Spleen (tissue), 13 donors: ENCODE results near the gene C4orf50. TPM values are rescaled to one million over a fixed set of nuclear protein-coding genes. Genes with fewer than 3 reads are reported as not detected.

Source experiments
- DNase-seq: peaks from one replicate; pipeline ENCODE4 v3.0.0-alpha.2; 2020
- H3K27ac ChIP-seq, 8 donors: fragments of 200-600 bp; sonication (generic) in 7 of 8; 1 replicate in 4 of 8; 2 replicates in 4 of 8; pipeline versions ENCODE4 v1.5.0 to v1.8.0; 2016 to 2021; ENCODE audit warnings: inconsistent platforms in 4 of 8, mild to moderate bottlenecking in 4 of 8, moderate library complexity in 1 of 8
- H3K27me3 ChIP-seq, 7 donors: fragments of 200-600 bp; sonication (generic) in 6 of 7; replicated peaks in 1 of 7; 1 replicate in 4 of 7; 2 replicates in 3 of 7; pipeline versions ENCODE4 v1.5.0 to v1.8.0; 2016 to 2021; ENCODE audit warnings: inconsistent platforms in 3 of 7, mild to moderate bottlenecking in 1 of 7
- H3K36me3 ChIP-seq, 6 donors: fragments of 200-600 bp; sonication (generic) in 5 of 6; 1 replicate in 4 of 6; 2 replicates in 2 of 6; pipeline versions ENCODE4 v1.5.0 to v1.8.0; 2016 to 2021; ENCODE audit warnings: inconsistent platforms in 2 of 6
- H3K4me1 ChIP-seq, 6 donors: fragments of 200-600 bp; sonication (generic) in 5 of 6; 1 replicate in 3 of 6; 2 replicates in 3 of 6; pipeline versions ENCODE4 v1.5.0 to v1.8.0; 2016 to 2021; ENCODE audit warnings: inconsistent platforms in 3 of 6
- H3K4me3 ChIP-seq, 8 donors: fragments of 200-600 bp; sonication (generic) in 7 of 8; 1 replicate in 4 of 8; 2 replicates in 4 of 8; pipeline versions ENCODE4 v1.5.0 to v1.8.0; 2016 to 2021; ENCODE audit warnings: inconsistent platforms in 4 of 8, mild to moderate bottlenecking in 4 of 8, moderate library complexity in 2 of 8
- H3K9me3 ChIP-seq, 8 donors: fragments of 200-600 bp; sonication (generic) in 7 of 8; 1 replicate in 4 of 8; 2 replicates in 4 of 8; pipeline versions ENCODE4 v1.5.0 to v1.8.0; 2016 to 2021; ENCODE audit warnings: inconsistent platforms in 4 of 8
- CTCF ChIP-seq, 11 experiments: fragments of 200-600 bp in 7 of 11; fragments of 450-650 bp in 4 of 11; sonication (generic) in 4 of 11; IDR thresholded peaks in 8 of 11; conservative IDR thresholded peaks in 3 of 11; 1 replicate in 7 of 11; 2 replicates in 4 of 11; pipeline versions ENCODE4 v1.4.0 to v1.8.0; 2016 to 2021; ENCODE audit warnings: antibody characterized with exemption in 11 of 11, inconsistent platforms in 4 of 11, mild to moderate bottlenecking in 1 of 11
- POLR2A ChIP-seq, 3 donors: fragments of 450-650 bp; IDR thresholded peaks; one replicate each; pipeline ENCODE4 v1.5.1; 2017; ENCODE audit warnings: antibody characterized with exemption in 3 of 3, mild to moderate bottlenecking in 1 of 3
- POLR2AphosphoS5 ChIP-seq, 3 donors: sonication (generic); formaldehyde crosslinking; IDR thresholded peaks; one replicate each; pipeline ENCODE4 v1.5.1; 2017; ENCODE audit warnings: antibody characterized with exemption in 3 of 3
- WGBS, 5 donors: extraction: QIAGEN DNeasy Blood & Tissue Kit in 3 of 5; methylation state at CpG; one replicate each; pipeline versions ENCODE4 v1.1.5 to v1.1.7; 2013 to 2018; 5-methylcytosine and 5-hydroxymethylcytosine counted together
- intact Hi-C: fragments of 100-400 bp; cut with DNase I; formaldehyde crosslinking; loops from one replicate; pipeline ENCODE4 v1.15.0; 2023; ENCODE audit warnings: low total_unique reads
- long read RNA-seq, 2 donors: transcript quantifications; one replicate each; lab custom pipeline, GENCODE V29; 2026
- polyA plus RNA-seq, 3 donors: library from polyadenylated mRNA; stranded (reverse); fragments of 200-250 nt; gene quantifications; one replicate each; pipeline ENCODE4 v1.2.1, GENCODE V29; 2013
- total RNA-seq, 7 donors: library from RNA; depleted of rRNA in 3 of 7; stranded (reverse); fragments of >200 nt in 3 of 7; fragmentation: NEBNext Ultra II Directional in 4 of 7; extraction: Animal tissue kit (Norgen Biotek cat#: 25700) in 4 of 7; gene quantifications; one replicate each; pipeline versions ENCODE4 v1.1.0 to v1.2.1, GENCODE V29; 2016 to 2021
- donor health status: healthy with polysubstance abuse.
- donor health status: DM: no; HTN: no; CAD: no; lungs with moderate emphysema.
- donor health status: DM: no; HTN: no; CAD: no.
- donor health status: Bipolar disorder and iron deficiency.
- donor health status: healthy.
- donor health status: DM: no; HTN: no; CAD: no.
- donor health status: DM: yes; HTN: yes; CAD: no.

Gene C4orf50
- total RNA-seq (1 to 10 TPM in 1 of 7 donors, under 1 TPM in 6; 0.20 to 2.5 (median 0.60) TPM), polyA plus RNA-seq (under 1 TPM; 0.02 to 0.03 (median 0.02) TPM)
- long read RNA-seq, donor 1: 0 reads
- long read RNA-seq, donor 2: 0 reads

DNA sequence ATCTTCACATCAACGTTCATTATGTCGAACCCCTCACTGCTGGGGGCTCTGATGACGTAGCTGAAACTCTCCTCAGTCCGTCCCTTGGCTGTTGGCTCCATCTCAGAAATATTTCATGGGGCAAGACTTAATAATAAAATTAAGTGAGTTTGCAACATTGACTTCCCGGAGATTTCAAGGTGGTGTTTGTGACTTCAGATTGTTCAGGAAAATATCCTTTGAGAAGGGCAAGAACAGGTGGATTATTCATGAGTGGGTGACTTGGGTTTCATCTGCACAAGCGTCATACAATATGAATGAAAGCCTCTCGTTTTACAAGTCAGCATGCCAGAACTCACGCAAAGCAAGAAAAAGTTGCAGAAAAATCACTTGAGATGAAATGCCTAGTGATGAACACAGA, at the start of gene C4orf50:
Gene C4orf50 (minus strand): TSS at position 101 of the 400 bp plus-strand sequence.
- H3K4me3 ChIP-seq: no peak within 1 kb of the TSS
- no peaks in the 10 kb centered on the region for H3K36me3 ChIP-seq
- no peak for DNase-seq
- intact Hi-C loops: no loop called here
- no peak within 1 kb of the TSS for H3K27ac ChIP-seq
- peaks cover 0 to 10% (median 2%) of the 10 kb centered on the region in 6 donors for H3K4me1 ChIP-seq
- H3K9me3 ChIP-seq: no peaks in the 10 kb centered on the region
- peaks cover 0 to 22% (median 0%) of the 10 kb centered on the region in 7 donors for H3K27me3 ChIP-seq
- TF ChIP-seq CTCF (IDR thresholded peaks at IDR 0.05 in 8 of 11, conservative IDR thresholded peaks at IDR 0.05 in 3 of 11) (no peak), POLR2AphosphoS5 (IDR thresholded peaks at IDR 0.05) (no peak), POLR2A (IDR thresholded peaks at IDR 0.05) (no peak)
- WGBS, 5 donors: 71 to 75% (median 73%) methylated on average over 8 of the region's 8 CpGs

- Histone ChIP-seq H3K27me3 (peaks cover 0 to 26% (median 0%) of the 10 kb centered on the region in 7 donors), H3K9me3 (peaks cover 0 to 11% (median 4%) of the 10 kb centered on the region in 8 donors), H3K4me3 (no peak overlapping the region), H3K4me1 (no peaks in the 10 kb centered on the region), H3K36me3 (peaks cover 0 to 30% (median 0%) of the 10 kb centered on the region in 6 donors), H3K27ac (no peak overlapping the region)
- intact Hi-C loops: no loop called here
- no peak for TF ChIP-seq POLR2AphosphoS5 (IDR thresholded peaks at IDR 0.05)
- no peak for TF ChIP-seq POLR2A (IDR thresholded peaks at IDR 0.05)
- TF ChIP-seq CTCF (IDR thresholded peaks at IDR 0.05 in 8 of 11, conservative IDR thresholded peaks at IDR 0.05 in 3 of 11): no peak
- no peak for DNase-seq
- 78 to 86% (median 82%) methylated on average over 10 of the region's 10 CpGs for WGBS, 5 donors
These were observed 47.8 kb upstream of the C4orf50 start for GRCh38 chr4:6065934-6066590.

GRCh38 chr4:6065166-6065565, 46.9 kb upstream of the C4orf50 start:
- peaks cover 0 to 39% (median 0%) of the 10 kb centered on the region in 6 donors for H3K36me3 ChIP-seq

More at GRCh38 chr4:6065166-6065565, 46.9 kb upstream of the C4orf50 start:
- DNase-seq: no peak
- Histone ChIP-seq H3K27me3 (peaks cover 0 to 20% (median 0%) of the 10 kb centered on the region in 7 donors), H3K4me3 (no peak overlapping the region), H3K9me3 (peaks cover 0 to 20% (median 13%) of the 10 kb centered on the region in 8 donors), H3K27ac (no peak overlapping the region), H3K4me1 (no peaks in the 10 kb centered on the region)
- WGBS, 5 donors: 87 to 94% (median 90%) methylated on average over 5 of the region's 5 CpGs
- intact Hi-C loops: no loop called here
- no peak for TF ChIP-seq CTCF (IDR thresholded peaks at IDR 0.05 in 8 of 11, conservative IDR thresholded peaks at IDR 0.05 in 3 of 11)
- TF ChIP-seq POLR2AphosphoS5 (IDR thresholded peaks at IDR 0.05): no peak
- TF ChIP-seq POLR2A (IDR thresholded peaks at IDR 0.05): no peak
